HG03135 (cell line): ENCODE data around the gene AUTS2.

Experiments used
- ATAC-seq: cut with Tn5 transposase; IDR thresholded peaks from one replicate; pipeline ENCODE4 v1.9.1; 2021; ENCODE audit warnings: mild to moderate bottlenecking, moderate library complexity; ENCODE audit not compliant: unreplicated experiment

Gene AUTS2

GRCh38 chr7:70701991-70702390 is 1103.7 kb downstream of the AUTS2 start:
- ATAC-seq, result no peak

DNA sequence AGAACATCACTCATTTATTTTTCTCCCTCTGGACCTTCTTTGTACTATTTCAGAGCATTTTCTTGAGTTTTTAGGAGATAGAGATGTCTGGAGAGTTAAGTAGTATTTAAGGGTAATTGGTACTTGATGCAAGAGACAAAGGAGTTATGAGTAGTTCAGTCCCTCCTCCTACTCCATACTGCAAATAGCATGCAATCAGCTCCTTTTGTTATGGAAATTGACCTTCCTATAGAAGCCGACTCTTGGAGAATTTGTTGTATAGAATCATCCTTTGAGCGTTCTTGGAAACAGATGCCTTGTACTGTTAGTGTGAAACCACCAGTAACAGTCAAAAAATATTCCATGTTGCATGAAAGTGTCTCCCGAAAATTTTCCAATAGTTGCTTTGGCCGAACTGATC is 1105.5 kb downstream of the AUTS2 start:
- no peak for ATAC-seq

DNA sequence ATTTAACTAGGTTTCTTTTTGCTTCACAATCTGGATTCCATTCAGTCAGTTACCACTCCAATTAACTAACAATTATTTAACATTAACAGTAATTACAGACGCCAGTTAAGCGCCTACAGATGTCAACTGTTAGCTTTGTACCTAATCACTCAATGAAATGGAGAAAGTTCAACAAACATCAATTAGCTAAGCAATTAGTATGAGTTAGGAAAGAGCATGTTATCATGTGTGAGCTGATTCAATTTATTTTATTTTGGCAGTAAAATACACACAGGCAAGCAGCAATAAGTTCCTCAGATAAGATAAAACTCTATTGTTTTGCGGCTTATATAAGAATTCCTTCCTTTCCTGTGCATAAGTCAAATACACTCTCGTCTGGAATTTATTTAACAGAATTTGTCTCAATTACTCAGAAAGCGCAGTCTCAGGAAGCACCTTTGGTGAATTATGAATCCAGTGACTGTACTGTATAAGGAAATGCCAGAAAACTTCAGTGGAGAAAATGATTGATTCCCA is 1106.6 kb downstream of the AUTS2 start:
- ATAC-seq, result no peak

DNA sequence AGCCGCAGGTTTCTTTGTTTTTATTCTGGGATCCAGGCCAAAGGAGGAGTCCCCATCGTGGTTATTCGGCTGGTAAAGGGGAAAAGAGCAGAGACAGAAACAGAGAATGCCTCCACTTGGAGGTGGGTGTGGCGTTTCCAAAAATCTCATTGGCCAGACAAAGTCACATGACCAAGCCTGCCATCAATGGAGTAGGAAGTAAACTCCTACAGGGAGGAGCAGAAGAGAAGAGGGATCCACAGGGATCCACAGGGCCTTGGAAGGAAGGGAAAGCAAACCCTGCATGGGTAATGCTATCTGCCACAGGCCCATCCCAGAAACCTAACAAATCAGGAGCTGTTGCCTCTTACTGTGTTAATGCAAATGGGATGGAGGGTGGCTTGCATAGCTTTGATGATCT is 1107.9 kb downstream of the AUTS2 start:
- ATAC-seq, result no peak

- no peak for ATAC-seq
Measured at GRCh38 chr7:70706698-70707097, 1108.4 kb downstream of the AUTS2 start.

DNA sequence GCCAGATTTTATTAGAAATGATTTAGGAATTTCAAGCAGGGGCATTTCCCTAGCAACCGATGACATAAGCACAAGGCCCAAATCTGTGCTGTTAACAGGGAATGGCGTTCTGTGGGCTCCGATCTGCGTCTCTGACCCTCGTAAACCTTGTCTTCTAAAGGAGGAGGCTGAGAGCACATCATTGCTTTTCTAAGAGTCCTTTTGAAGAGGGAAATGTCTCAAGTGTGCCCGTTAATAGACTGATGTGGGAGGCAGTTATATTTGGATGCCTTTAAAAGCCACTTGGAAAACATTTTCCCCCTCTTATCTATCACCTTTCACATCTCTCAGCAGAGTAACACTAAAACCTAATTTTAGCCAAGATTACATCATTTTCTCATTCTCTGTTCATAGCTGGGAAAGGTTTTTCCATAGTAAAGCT is 1109.6 kb downstream of the AUTS2 start:
- ATAC-seq, result no peak

DNA sequence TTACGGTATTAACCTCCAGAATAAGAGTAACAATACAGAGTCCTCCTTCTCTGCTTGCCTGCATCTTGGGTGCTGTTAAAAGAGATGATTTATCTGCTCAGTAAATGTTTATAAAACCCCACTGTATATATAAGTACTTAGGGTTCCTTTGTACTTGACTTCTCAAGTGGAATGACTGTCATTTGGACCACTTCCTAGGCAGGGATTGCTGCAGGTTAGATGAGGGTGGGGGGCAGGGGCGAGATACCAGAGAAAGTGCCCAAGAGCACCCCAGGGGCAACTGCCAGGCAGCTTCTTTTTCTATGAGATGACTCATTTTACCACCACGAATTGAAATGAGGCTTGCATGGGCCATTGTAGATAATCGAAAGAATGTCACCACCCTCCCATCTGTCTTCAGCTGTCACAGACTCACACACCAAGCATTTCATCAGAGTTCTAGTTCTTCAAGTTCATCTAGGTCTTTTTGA is 1111.8 kb downstream of the AUTS2 start:
- ATAC-seq, result no peak

GRCh38 chr7:70710651-70711050 is 1112.4 kb downstream of the AUTS2 start:
- ATAC-seq, result no peak

DNA sequence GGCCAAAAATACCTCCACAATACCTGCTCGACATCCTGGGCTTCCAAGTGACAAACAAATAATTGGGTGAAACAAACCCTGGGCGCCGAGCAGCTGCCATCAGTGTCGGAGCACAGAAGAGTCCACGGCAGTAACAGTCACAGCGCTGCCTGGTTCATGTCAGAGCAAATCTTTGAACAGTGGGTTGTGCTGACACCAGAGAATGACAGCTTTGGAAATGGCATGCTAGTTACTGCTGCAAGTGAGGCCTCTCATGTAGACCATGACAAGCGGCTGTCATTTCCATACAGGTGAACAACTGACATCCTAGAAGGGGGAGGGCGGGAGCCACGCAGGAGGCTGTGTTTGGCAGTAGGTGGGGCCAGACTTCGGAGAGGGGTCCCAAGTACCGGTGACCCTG is 1113.2 kb downstream of the AUTS2 start:
- ATAC-seq, result no peak

- no peak for ATAC-seq
Measured at GRCh38 chr7:70712942-70713341, 1114.7 kb downstream of the AUTS2 start.

DNA sequence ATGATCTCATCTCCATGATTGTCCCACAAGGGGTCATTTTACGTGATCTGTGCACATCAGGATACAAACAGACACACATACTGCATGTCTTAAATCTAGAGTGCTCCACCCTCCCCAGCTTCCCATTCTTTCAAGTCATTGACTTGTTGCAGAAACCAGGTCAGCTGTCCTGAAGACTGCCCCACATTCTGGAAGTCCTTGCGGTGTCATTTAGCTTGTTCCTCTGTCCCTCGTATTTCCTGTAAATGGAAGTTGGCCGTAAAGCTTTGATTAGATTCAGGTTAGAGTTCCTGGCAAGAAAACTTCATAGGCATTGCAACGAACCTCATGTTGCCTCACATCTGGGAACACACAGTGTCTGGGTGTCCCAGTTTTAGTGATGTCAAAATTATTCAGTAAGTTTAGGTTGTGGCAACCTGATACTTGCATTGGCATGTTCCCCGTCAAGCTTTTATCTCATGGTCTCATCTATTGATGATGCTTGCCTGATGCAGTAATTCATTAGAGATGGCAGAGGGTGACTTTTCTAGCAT is 1116.3 kb downstream of the AUTS2 start:
- no peak for ATAC-seq

GRCh38 chr7:70717553-70718329 is 1119.5 kb downstream of the AUTS2 start:
- no peak for ATAC-seq

DNA sequence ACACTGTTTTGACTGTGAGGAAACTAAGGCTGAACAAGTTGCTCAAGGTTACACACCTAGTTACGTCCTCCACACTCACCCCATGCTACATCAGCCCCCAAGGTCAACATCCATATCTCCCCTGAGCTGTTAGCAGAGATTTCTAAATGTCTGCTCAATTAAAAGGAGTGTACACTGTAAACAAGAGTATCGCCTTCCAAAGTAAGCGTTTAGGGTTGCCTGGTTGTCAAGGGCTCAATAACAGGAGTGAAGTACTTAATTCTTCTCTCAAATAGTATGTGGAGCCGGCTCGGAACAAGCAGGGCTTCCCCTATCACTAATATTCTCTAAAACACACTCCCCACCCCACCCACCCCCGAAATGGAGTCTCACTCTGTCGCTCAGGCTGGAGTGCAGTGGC is 1120.8 kb downstream of the AUTS2 start:
- ATAC-seq, result no peak

- no peak for ATAC-seq
Measured at GRCh38 chr7:70720191-70720873, 1122.1 kb downstream of the AUTS2 start.

DNA sequence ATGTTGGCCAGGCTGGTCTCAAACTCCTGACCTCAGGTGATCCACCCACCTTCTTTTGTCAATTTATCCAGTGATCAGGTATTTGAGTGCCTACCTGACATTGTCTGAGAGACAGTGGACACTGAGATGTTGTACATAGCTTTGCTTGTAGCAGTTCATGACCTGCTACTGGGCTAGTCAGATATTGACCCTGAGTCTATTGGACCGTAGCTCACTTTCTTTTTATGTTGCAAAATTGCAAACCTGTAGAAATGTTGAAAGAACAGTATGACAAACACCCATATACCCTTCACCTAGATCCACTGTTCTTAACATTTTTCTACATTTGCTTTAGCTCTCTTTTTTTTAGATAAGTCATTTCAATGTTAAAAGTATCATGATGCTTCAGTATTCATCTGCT is 1123.2 kb downstream of the AUTS2 start:
- no peak for ATAC-seq

DNA sequence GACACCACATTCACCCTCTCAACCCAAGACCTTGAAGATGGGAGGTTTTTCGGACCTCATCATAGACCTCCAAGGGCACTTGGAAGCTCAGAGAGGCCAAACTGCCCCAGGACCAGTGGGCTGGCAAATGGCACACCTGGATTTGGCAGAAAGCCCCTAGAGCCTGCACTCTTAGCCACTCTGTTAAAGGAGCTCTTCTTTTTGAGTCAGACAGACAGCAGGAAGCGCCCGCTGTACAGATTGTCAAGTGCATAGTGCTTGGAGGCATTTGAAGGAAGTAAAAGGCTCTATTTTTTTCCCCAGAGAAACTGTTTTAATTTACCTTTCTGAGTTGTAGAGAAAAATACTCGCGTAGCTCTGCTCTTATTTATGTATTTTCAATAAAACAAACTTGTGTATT is 1125.1 kb downstream of the AUTS2 start:
- ATAC-seq, result no peak

DNA sequence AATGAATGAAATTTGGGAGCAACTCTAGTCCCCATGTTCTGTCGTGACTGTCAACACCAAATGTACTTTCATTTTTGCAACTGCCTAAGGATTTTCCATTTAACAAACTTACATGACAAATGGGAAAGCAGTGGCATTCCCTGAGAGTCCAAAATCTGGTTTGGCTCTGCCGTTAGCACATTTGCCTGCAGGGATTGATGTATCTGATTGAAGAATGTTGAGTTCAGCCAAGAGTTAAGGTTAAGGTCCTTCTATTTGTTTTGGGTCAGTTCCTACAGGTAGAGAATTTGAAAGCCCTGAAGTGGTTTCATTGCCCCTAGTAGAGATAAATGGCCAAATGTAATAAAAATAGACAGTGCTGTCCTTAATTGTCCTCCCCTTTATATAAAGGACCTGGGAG is 1127.2 kb downstream of the AUTS2 start:
- ATAC-seq, result no peak

DNA sequence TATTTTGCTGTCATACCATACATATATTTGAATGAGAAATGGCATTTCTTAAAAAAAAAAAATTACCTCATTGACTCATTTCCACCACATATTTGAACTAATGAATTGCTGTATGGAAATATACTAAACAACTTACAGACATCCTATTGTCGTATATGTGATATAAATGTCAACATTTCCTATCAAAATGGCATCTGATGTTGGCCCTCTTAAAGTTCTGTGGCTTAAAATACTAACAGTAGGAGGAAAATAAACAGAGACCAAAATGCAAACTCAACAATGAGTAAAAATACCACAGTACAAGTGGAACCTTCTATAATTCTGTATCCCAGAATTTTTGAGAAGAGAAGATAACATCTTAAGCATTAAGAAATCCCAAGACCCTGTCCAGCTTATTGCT is 1128.0 kb downstream of the AUTS2 start:
- no peak for ATAC-seq

DNA sequence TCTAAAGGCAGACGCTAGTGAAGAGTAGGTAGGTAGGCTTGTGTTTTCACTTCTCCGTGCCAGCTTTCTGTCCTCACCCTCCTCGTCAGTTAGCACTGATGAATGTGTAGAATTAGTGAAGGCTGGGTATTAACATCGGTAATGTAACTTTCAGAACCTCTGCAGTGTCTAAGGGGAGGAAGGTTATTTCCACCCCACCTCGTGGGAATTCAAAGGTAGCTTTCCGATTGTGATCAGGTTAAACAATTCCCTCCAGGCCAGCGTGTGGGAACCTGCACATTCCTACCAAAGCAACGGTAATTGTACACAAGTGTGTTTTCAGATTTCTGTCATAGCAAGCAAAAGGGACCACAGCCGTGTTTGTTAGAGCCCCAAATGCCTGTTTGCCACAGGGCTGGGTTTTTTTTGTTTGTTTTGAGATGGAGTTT is 1128.7 kb downstream of the AUTS2 start:
- no peak for ATAC-seq

GRCh38 chr7:70727861-70728260 is 1129.6 kb downstream of the AUTS2 start:
- no peak for ATAC-seq

GRCh38 chr7:70728872-70729552 is 1130.7 kb downstream of the AUTS2 start:
- ATAC-seq, result no peak
